H1 (cell line): ENCODE results near the gene CA10.

Source experiments
- CBX5 ChIP-seq: fragments of 300-800, 300-1000 bp; sonication (generic); IDR thresholded peaks from 2 replicates; pipeline ENCODE4 v1.7.1; 2016; ENCODE audit warnings: antibody characterized with exemption, low read length, low read depth
- CHD2 ChIP-seq: IDR thresholded peaks from 2 replicates; pipeline ENCODE4 v1.6.1; 2012; ENCODE audit warnings: low read length, improper control_type of control experiment
- CREB1 ChIP-seq: IDR thresholded peaks from 2 replicates; pipeline ENCODE4 v1.6.1; 2012; ENCODE audit warnings: inconsistent platforms
- EZH2 ChIP-seq: fragments of 200-600 bp; sonication (generic); IDR thresholded peaks from 2 replicates; pipeline ENCODE4 v1.7.1; 2012; ENCODE audit warnings: low read depth, mild to moderate bottlenecking, moderate library complexity, low read length, inconsistent platforms; ENCODE audit not compliant: severe bottlenecking
- KDM1A ChIP-seq: fragments of 200-600, 300-600 bp; sonication (generic); IDR thresholded peaks from 2 replicates; pipeline ENCODE4 v1.7.1; 2016; ENCODE audit warnings: mild to moderate bottlenecking, low read length, borderline replicate concordance
- NRF1 ChIP-seq: IDR thresholded peaks from 2 replicates; pipeline ENCODE4 v1.6.1; 2011; ENCODE audit warnings: mild to moderate bottlenecking, low read depth, low read length, improper control_type of control experiment
- POLR2A ChIP-seq, 2 experiments: IDR thresholded peaks; 1 replicate in 1 of 2; 2 replicates in 1 of 2; pipeline ENCODE4 v1.6.1; 2011; ENCODE audit warnings: low read depth in 2 of 2, low read length in 2 of 2, mild to moderate bottlenecking in 2 of 2; ENCODE audit errors: control extremely low read depth in 1 of 2
- POLR2AphosphoS5 ChIP-seq: IDR thresholded peaks from 2 replicates; pipeline ENCODE4 v1.6.1; 2011; ENCODE audit warnings: low read depth, low read length
- RBBP5 ChIP-seq: IDR thresholded peaks from 2 replicates; pipeline ENCODE4 v1.7.1; 2012; ENCODE audit warnings: low read depth, mild to moderate bottlenecking, inconsistent platforms, low read length, moderate library complexity, borderline replicate concordance
- RXRA ChIP-seq: IDR thresholded peaks from 2 replicates; pipeline ENCODE4 v1.6.1; 2011; ENCODE audit warnings: low read depth, mild to moderate bottlenecking, low read length, moderate library complexity; ENCODE audit not compliant: insufficient read depth
- SIN3A ChIP-seq, 2 experiments: IDR thresholded peaks in 1 of 2; conservative IDR thresholded peaks in 1 of 2; 2 replicates each; pipeline ENCODE4 v1.6.1; 2011 to 2012; ENCODE audit warnings: low read length in 2 of 2, improper control_type of control experiment in 1 of 2, low read depth in 1 of 2, mild to moderate bottlenecking in 1 of 2
- USF2 ChIP-seq: IDR thresholded peaks from 2 replicates; pipeline ENCODE4 v1.6.1; 2011; ENCODE audit warnings: low read length, improper control_type of control experiment
- ZNF274 ChIP-seq: IDR thresholded peaks from 2 replicates; pipeline ENCODE4 v1.7.0; 2012; ENCODE audit warnings: low read length, borderline replicate concordance; ENCODE audit errors: extremely low read depth
- TF ChIP-seq, protein P1 (sequence below), 3 experiments: IDR thresholded peaks; 1 replicate in 2 of 3; 2 replicates in 1 of 3; pipeline versions ENCODE4 v1.5.1 to v1.6.1; 2011; ENCODE audit warnings: low read length in 3 of 3, mild to moderate bottlenecking in 3 of 3, inconsistent platforms in 2 of 3, low read depth in 1 of 3, moderate library complexity in 1 of 3; ENCODE audit not compliant: insufficient read depth in 1 of 3; ENCODE audit errors: control extremely low read depth in 1 of 3

- no peak for TF ChIP-seq POLR2A (IDR thresholded peaks at IDR 0.05; ENCODE audit: control extremely low read depth in 1 of 2, low read depth in 2 of 2, low read length in 2 of 2)
- TF ChIP-seq, protein P1, sequence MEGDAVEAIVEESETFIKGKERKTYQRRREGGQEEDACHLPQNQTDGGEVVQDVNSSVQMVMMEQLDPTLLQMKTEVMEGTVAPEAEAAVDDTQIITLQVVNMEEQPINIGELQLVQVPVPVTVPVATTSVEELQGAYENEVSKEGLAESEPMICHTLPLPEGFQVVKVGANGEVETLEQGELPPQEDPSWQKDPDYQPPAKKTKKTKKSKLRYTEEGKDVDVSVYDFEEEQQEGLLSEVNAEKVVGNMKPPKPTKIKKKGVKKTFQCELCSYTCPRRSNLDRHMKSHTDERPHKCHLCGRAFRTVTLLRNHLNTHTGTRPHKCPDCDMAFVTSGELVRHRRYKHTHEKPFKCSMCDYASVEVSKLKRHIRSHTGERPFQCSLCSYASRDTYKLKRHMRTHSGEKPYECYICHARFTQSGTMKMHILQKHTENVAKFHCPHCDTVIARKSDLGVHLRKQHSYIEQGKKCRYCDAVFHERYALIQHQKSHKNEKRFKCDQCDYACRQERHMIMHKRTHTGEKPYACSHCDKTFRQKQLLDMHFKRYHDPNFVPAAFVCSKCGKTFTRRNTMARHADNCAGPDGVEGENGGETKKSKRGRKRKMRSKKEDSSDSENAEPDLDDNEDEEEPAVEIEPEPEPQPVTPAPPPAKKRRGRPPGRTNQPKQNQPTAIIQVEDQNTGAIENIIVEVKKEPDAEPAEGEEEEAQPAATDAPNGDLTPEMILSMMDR (IDR thresholded peaks at IDR 0.05; ENCODE audit: control extremely low read depth in 1 of 3, insufficient read depth in 1 of 3, low read depth in 1 of 3, low read length in 3 of 3), result no peak
- TF ChIP-seq RXRA, result no peak
- TF ChIP-seq EZH2, result no peak
- no peak for TF ChIP-seq CHD2
- no peak for TF ChIP-seq CREB1
- TF ChIP-seq RBBP5, result no peak
- TF ChIP-seq CBX5, result no peak
- no peak for TF ChIP-seq POLR2AphosphoS5
- no peak for TF ChIP-seq KDM1A
- TF ChIP-seq NRF1, result no peak
- no peak for TF ChIP-seq USF2
- no peak for TF ChIP-seq ZNF274
- no peak for TF ChIP-seq SIN3A (conservative IDR thresholded peaks at IDR 0.05 in 1 of 2, IDR thresholded peaks at IDR 0.05 in 1 of 2; ENCODE audit: low read depth in 1 of 2, low read length in 2 of 2)
These were observed 470.6 kb downstream of the CA10 start for GRCh38 chr17:51687887-51688286.
